Stimulated activated CD8-positive, alpha-beta memory T cell treated with anti-CD3 and anti-CD28 coated beads, Interleukin-12 subunit alpha, Interleukin-12 subunit beta, amount 100 ng/mL, for 4 hours (primary cell): Measurements from ENCODE around the gene CNRIP1.
"Not testable (repeated sequence)": the region's sequence is repeated elsewhere in the genome, so short reads cannot be mapped to it uniquely, and the experiment has no call there.

Experiments used
- DNase-seq: peaks from one replicate; pipeline ENCODE4 v3.0.0-alpha.2; 2020; ENCODE audit warnings: low read depth

CNRIP1 gene, protein sequence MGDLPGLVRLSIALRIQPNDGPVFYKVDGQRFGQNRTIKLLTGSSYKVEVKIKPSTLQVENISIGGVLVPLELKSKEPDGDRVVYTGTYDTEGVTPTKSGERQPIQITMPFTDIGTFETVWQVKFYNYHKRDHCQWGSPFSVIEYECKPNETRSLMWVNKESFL

DNA sequence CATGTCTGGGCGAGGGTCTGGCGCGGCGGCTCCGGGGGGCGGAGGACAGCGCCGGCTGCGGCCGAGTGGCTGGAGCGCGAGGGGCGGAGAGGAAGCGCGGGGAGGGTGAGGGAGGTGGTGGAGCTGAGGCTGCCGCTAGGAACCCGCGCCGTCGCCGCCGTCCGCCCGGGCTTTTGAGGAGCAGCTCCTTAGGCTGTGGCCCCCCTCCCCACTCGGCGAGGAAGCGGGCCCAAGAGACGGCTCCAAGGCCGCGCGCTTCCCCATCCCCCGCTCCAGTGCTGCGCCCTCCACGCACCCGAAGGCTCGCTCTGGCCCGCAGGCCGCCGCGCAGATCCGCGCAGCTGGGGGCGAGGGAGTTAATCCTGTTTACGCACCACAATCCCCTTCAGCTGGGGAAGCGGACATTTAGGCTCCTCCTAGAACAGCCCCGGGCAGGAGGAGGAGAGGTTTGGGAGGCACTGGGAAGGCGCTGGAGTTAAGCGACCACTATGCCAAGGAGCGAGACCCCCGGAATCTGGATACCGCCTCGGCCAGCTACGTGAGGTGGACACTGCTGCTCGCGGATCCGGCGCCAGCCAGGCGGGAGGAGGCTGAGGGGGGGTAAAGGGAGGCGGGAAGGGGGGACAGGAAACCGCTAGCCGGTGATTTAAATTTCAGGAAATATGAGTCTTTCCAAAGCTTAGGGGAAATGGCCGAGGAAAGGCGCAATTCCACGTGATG is at the start of gene CNRIP1:
TSS of gene CNRIP1 (minus strand) at position 552 of the 720 bp plus-strand sequence. CDS start at position 3, 549 bp downstream.
- DNase-seq, result no peak

DNA sequence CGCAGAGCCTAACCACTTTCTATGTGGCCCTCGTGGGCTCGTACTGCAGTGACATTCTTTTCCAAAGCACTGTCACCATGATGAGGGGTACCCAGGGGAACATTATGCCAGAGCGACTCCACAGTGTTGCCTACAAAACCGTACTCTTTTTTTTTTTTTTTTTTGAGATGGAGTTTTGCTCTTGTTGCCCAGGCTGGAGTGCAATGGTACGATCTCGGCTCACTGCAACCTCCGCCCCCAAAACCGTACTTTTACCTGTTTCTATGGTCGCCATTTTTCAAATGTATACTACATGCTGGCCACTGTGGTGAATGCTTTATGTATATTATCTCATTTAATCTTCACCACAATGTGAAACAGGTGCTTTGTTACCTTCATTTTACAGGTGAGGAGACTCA is 49.6 kb upstream of the CNRIP1 start:
- no peak for DNase-seq

DNA sequence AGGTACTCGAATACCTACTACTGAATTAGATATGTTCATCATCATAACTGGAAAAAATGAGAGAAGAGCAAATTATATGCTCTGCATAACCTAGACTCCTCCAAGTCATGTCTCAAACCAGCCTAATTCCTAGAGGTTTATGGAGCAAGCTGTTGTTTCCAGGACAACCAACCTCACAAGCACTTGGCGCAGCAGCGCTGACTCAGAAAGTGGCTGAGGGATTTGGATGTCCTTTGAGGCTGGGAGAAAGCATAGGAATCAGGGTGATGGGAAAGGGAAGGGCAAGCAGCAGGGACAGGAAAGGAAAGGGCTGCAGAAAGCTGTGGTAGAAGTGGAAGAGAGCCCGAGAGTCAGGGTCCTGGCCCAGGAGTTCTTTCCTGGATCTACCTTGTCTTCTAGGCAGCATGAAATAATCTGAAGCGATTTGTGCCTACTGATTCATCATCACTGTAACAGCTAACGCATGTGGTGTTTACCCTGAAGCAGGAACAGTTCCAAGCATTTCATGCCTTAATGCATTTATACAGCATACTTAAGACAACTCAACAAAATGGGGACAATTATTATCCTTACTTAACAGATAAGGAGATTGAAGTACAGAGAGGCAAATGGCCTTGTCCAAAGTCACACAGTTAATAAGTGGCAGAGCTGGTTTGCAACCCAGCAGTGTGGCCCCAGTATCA is 49.0 kb upstream of the CNRIP1 start:
- DNase-seq, result no peak

DNA sequence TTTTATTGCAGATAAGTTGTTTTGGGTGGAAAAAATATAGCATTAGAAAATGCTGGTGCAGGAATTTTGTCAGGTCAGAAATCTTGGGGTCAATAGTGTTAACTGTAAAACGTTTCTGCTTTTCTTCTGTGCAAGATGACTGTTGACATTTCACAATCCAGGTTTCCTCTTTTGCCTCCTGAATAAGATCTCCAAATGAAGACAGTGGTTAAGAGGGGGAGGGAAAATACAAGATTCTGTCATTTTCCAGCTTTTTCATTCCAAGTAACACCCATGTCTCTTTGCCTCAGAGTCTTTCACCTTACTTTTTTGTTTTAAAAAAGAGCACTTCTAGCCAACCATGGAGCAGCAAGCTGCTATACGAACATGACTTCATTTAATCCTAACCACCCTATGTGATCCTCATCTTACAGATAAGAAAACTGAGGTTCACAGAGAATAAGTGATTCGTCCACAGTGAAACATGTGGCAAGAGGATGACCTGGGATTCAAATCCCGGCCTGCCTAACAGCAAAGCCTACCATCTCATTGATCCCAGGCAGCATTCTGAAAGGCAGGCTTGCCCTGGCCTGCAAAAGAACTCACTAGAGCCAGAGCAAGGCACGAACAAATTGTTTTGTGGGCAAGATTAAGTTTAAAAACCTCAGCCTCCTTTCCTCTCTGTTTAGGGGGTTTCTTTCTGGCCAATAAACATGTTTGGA is 48.4 kb upstream of the CNRIP1 start:
- DNase-seq, result no peak

DNA sequence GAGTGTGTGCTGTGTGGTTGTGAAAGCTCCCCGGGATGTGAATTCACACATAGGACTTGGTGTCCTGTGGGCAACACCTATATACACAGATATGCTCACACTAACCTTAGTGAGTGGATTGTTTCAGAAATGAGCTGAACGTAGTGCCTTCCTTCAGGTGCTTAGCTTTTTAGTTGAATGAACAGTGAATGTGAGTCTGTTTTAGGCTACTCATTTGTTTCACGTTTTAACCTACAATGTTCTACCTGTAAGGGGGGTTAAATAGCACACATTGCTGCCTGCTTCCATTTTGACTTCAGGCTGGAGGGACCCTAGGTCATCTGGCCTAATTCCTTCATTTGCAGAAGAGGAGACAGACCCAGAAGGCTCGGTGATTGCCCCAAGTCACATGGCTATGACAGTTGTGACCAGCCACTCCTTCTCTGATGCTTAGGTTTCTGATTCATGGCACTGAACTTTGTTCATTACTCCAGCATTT is 46.4 kb upstream of the CNRIP1 start:
- DNase-seq, result no peak

DNA sequence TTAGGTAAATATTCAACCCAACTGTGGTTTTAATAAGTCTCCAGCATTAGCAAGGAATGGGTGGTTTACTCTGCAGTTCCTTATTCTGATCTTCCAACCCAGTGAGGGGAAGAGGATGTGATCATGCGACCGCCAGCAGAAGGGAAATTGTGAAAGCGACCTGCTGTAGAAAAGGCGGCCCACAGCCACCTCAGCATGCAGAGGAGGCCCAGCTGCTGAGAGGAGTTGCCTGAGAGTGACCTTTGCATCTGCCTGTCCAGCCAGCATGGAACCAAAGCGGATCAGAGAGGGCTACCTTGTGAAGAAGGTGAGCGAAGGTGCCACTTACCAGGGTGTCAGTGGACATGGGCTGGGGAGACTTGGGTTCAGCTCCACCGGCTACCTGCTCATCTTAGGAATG is 45.3 kb upstream of the CNRIP1 start, which contains the start of gene PLEK:
TSS of gene PLEK (plus strand) at position 196 of the 400 bp plus-strand sequence. CDS start at position 266, 70 bp downstream.
- DNase-seq, result no peak

DNA sequence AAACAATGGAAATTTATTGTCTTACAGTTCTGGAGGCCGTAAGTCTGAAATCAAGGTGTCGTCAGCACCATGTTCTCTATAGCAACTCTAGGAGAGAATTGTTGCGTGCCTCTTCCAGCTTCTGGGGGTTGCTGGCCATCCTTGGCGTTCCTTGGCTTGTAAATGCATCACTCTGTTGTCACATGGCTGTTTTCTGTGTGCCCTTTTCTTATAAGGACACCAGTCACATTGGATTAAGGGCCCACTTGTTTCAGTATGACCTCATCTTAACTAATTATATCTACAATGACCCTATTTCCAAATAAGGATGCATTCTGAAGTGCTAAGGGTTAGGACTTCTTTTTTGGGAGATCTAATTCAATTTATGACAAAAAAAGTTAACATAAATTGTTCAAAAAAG is 44.0 kb upstream of the CNRIP1 start:
- DNase-seq, result no peak

DNA sequence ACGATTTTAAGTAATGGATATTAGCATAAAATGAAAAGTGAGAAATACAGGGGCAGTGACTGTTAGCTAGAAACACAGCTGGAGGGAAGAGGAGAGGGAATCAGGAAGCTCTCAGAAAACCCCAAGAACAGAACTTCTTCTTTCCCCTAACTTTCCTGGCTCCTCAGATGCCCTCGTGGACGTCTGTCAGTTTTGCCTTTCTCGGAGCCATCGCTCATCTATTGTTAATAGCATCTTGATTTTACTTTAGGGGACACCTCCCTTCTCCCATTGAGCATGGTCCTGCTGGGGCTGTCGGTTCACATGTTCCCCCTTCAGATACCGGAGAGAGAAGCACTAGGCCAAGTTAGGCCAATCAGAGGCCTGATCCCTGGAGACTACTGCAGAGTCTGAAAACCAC is 43.0 kb upstream of the CNRIP1 start:
- no peak for DNase-seq

DNA sequence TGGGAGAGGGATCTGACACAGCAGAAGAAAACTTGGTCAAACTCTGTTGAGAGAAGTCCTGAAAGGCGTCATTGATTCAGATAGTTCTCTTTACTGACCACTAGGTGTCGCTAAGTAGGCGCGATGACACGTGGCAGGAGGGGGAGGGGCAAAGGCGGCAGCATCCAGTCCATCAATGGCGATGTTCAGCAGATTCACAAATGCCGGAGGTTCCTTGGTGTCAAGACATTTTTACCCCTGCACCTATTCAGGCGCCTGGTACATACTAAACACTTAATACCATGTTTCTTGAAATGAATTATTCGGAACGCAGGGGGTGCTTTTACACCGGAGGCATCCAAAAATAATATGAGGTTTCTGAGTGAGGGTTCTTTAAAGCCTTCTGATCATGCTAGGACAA is 42.3 kb upstream of the CNRIP1 start:
- peak; percentile 64 for DNase-seq

DNA sequence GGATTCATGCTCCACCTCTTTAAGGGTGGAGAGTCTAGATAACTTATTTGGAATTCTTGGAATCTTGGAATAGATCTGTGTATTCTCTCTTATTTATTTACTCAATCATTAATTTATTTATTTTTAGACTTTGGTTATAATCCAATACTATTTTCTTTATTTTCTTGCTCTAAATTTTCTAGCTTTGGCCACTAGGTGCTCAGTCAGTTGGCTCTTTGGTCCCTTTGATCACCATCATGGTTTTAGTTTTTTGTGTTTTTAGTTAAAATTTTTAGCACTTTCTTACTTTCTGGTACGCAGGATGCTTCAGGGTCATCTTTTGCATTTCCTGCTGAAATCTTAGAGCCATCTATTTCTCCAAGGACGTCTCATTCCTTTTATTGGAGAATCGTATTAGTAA is 40.1 kb upstream of the CNRIP1 start:
- DNase-seq, result no peak

DNA sequence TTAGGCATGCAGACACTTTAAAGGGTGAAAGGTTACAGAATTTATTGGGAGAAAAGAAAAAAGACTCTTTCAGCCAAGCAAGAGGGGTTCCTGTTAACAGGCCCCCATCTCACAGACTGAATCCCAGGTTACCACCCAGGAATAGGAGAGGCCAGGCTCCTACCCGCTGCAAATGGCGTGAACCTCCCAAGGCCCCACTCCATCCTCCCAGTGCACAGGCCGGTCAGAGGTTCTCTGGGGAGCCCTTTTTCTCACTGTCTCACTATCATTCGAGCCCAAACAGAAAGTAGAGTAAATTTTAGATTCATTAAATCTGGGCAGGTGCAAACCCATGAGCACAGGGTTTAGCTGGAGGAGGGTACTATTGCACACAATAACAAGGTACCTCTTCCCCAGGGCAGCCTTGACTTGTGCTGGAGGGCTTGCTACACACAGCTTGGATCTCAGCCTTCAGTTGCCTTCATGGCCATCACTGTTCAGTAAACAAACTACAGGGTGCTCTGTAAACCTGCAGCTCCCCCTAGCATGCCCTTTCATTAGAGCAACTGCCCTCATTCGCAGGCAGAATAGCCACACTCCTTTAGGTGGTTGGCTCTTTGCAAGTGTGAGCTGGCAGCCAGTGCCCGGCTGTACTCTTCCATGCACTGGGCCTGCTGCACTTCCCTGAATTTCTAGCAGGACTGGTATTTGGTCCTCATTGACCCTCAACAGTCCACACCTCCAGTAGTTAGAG is 38.0 kb upstream of the CNRIP1 start:
- DNase-seq, result no peak

DNA sequence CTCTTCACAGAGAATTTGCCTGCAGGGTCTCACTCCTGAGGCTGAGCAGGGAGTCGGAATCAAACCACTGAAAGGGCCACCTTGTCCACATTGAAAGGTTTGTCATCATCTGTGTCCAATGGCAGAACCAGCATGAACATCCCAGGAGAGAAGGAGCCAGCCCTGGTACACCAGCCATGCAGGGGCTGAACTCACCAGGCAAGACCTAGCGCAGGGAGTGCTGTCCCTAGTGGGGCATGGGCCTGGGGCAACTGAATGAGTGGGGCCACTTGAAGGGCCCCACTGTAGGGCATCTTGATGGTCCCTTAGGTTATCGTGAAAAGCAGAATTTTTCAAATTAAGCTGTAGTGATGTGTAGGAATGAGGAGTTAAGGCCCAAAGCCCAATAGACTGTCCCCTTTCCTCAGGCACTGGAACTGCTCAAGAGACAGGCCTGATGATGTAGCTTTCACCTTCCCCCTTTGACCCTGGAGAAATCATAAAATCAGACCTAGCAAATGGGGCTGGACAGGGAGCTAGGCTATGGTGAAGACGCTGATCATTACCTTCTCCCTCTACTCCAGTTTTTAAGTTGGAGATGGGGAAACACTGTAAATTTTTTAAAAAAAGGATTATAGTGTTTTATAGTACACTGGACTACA is 37.0 kb upstream of the CNRIP1 start:
- DNase-seq, result no peak

DNA sequence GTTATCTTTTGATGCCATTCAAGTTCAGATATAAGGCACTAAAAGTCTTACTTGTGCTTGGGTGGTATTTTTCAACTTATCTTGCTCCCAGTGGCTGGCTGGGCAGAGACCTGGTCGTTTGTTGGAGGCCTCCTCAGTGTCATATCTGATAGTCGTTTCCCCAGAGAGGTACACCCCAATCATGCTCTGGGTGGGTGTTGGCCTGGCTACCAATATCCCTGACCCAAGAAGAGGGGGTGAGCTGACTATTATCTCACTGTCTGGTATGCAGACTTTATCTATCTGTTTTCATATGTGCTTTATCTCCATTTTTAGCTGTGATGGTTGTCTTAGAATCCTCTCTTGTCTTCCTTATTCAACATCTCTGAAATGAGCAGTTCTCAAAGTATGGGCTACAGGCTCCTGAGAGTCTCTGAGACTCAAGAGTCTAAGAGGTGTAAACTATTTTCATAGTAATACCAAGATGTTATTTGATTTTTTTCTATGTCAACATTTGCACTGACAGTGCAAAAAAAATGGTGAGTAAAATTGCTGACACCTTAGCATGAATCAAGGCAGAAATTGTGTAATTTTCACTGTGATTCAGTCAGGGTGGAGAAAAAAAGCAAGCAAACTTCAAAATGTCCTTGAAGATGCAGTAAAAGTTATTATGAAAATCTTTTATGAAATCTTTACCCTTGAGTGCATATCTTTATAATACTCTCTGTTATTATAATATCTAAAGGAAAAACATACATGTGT is 33.1 kb upstream of the CNRIP1 start:
- DNase-seq, result no peak

DNA sequence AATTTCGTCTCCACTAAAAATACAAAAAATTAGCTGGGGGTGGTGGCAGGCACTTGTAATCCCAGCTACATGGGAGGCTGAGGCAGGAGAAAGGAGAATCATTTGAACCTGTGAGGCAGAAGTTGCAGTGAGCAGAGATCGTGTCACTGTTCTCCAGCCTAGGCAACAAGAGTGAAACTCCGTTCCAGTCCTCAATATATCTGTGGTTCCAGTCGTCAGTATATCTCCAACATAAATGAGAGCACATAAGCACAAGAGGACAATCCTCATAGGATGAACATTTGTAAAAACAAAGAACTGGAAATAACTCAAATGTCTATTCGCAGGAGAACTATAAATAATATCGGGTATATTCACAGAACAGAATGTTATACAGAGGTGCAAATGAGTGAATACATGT is 32.2 kb upstream of the CNRIP1 start:
- DNase-seq, result no peak

DNA sequence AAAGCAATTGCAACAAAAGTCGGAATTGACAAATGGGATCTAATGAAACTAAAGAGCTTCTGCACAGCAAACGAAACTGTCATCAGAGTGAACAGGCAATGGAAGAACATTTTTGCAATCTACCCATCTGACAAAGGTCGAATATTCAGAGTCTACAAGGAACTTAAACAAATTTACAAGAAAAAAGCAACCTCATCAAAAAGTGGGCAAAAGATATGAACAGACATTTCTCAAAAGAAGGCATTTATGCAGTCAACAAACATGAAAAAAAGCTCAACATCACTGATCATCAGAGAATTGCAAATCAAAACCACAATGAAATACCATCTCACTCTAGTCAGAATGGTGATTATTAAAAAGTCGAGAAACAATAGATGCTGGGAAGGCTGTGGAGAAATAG is 29.3 kb upstream of the CNRIP1 start:
- not testable (repeated sequence) for DNase-seq

DNA sequence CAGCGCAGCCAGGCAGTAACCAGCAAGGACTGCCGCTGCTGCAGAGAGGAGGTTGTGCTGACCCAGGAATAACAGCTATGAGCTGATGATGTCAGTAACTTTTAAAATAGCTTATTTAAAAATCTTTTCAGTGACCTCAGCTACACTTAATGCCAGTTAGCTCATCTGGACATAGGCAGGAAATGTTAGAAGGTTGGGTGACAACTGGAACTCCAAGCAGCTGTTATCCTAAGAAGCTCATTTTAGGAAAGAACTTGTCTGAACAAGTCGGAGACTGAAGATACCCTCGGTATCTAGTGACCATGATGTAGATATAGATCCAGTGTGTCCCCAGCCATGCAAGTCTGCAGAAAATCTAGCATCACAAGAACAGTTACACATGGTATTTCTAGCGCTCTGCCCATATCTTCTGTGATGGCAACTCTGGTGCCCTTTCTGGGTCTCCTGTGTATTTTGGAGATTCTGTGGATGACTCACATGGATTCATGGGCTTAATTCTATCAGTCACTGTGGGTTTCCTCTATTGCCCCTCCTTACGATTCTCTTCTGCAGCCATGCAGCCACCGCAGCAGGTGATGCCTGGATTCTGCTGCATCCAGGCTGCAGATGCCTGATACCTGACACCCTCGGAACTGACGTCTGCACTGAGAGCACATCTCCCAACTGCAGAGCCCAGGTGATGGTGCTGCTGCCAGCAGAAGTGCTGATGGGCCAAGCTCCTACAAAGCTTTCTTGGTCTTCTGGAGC is 25.6 kb upstream of the CNRIP1 start:
- DNase-seq, result no peak

DNA sequence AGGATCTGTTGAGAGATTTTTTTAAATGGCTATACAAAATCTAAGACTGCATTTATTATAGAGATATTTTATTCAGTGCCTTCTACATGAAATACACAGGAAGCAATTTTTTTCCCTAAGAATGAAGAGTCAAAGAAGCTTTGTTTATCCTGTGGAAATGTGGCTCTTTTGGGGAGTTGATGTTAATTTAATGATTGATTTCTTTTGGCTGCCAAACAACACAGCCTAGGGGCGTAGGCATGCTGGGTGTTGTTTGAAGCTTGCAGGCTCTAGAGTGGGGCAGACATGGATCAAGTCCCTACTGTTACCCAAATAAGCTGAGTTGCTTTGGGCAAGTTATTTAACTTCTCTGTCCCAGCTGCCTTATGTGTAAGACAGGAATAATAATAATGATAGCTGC is 24.3 kb upstream of the CNRIP1 start:
- DNase-seq, result no peak

DNA sequence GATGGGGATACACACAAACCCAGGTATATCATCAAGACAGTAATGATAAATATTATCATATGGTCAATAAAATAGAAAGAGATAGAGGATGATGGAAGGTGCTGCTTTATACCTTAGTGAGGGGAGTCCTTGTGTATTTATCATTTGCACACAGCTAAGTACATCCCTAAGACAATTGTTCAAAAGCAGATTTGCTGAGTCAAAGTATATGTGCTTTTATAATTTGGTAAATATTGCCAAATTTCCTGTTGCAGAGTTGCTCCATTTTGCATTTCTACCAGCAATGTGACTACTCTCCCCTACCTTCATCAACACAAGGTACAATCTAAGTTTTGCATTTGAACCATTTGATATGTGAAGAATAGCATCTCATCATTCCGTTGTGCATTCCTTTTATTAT is 22.7 kb upstream of the CNRIP1 start:
- no peak for DNase-seq

DNA sequence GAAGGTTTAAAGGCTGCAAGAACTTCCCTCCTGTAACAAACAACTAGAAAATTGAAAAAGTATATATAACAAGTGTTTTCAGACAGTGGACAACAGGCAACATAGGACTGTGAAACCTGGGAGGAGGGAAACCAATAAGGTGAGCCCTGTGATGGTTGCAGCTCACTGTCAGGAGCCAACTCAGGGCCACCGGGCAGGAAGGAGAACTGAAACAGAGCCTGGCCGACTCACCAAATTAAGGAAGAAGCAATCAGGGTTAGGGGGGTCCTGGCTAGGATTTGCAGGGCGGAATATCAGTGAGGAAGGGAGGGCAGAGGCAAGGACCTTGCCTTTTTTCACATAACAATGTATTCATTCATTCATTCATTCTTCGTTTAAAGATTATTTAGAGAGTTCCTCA is 21.8 kb upstream of the CNRIP1 start:
- DNase-seq, result no peak

DNA sequence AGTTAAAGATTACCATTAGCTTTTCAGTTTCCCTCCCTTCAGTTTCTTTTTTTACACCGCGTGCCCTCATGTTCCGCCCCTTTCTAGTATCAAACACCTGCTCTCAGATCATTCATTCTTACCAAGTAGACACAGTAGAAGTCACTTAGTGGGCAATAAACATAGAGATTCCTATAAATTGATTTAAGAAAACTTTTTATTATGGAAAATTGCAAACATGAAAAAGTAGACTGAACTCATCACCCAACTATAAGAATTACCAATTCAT is 21.2 kb upstream of the CNRIP1 start:
- DNase-seq, result no peak
